Fibroblast of skin of back (primary cell): ENCODE measurements around the gene DCBLD2.
"Not testable (repeated sequence)": the region's sequence is repeated elsewhere in the genome, so short reads cannot be mapped to it uniquely, and the experiment has no call there.

Experiments
- DNase-seq: peaks from one replicate; pipeline ENCODE4 v3.0.0-alpha.2; 2013

DCBLD2 gene

DNA sequence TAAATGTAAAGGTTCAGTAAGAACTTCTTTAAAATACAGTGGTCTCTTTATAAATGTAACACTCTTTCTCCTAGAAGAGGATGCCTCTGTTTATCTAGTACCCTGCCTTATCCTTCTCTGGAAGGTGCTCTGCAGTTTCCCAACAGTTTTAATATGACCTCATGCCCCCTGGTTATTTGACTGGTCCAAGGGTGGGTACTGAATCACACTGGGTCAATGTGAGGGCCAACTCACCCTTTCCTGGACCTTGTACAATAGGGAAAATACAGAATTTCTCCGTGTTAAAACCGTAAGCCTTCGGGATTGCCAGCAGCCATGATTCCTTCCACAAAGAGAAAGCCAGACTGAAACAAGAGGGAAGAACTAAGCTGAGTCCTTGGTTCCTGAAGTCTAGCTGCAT is 9.2 kb downstream of the DCBLD2 start:
- DNase-seq = no peak

DNA sequence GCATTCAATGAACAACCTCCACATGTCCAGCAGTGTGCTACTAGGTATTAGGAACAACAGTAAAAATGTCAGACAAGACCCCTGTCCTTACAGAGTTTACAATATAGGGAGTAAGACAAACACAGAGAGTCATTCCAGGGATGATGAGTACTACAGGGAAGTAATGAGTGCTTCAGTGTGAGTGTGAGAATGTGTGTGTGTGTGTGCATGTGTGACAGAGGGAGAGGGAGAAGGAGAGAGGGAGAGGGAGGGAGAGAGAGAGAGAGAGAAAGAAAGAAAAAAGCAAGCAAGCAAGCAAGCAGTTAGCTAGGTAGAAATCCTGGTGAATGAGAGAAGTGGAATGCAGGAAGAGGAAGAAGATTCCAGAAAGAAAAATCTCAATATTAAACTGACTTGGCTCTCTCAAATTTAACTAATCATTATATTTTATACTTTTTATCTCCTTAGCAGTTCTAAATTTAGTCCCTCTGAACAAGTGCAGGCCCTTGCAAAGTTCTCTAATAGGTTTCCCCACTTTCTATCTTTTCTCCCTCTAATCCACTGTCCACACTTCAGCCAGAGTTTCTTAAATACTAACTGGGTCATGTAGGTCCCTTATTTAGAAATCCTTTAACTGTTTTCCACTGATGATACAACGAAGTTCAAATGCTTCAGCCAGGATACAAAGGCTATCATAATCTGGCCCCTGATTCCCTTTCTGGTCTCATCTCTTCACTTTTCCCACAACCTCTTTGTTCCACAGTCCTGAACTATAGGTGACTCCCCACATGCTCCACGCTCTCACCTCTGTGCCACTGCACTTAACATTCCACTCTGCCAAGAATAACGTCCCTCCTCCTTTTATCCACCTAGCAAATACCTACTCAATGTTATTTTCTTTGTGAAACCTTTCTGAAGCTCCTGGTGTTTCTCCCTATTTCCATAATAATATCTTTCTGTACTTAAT is 10.3 kb downstream of the DCBLD2 start:
- peak; percentile 55 for DNase-seq

DNA sequence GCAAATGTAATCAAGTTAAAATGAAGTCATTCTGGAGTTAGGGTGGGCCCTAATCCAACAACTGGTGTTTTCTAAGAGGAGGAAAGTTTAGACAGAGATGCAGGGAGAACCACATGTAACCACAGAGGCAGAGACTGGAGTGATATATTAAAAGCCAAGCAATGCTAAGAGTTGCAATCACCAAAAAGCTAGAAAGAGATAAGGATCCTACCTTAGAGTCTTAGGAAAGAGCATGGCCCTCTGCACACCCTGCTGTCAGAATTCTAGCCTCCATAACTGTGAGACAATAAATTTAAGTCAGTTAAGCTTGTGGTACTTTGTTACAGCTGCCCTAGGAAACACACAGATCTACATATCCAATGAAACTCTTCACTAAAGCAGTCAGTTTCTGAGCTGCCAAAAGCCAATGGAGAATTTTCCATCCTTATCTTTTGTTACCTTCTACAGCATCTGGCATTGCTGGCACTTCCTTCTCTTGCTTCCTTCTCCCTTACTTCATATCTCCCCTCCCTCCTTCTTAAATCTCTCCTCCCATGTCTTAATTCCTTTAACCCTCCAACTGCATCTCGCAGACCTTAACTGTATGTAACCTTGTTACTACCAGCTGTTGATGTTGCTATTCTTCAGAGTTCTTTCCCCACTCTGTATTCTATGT is 11.2 kb downstream of the DCBLD2 start:
- DNase-seq = no peak

DNA sequence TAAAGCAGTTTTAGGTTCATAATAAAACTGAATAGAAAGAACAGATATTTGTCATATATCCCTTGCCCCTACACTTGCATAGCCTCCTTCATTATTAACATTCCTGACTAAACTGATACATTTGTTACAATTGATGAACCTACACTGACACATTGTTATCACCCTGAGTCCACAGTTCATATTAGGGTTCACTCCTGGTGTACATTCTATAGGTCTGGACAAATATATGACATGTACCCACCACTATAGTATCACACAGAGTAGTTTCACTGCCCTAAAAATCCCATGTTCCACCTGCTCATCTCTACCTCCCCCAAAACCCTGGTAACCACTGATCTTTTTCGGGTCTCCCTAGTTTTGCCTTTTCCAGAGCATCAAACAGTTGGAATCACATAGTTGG is 13.8 kb downstream of the DCBLD2 start:
- no peak for DNase-seq

DNA sequence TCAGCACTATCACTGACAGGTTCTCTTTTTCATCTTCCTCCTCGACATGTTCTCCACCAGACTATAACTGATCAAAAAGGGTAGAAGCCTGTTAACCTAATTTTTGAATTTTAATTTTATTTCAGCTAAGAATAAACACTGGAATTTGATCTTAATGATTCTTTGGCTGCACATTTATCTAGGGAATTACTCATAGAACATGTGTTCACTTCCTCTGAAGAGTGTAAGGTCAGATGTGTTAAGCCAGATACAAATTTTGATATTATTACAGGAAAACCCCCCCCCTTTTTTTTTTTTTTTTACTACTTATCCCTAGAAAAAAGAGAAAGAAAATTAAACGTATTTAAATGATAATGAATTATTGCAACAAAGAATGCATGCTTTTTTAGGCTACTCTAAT is 15.0 kb downstream of the DCBLD2 start:
- no peak for DNase-seq

DNA sequence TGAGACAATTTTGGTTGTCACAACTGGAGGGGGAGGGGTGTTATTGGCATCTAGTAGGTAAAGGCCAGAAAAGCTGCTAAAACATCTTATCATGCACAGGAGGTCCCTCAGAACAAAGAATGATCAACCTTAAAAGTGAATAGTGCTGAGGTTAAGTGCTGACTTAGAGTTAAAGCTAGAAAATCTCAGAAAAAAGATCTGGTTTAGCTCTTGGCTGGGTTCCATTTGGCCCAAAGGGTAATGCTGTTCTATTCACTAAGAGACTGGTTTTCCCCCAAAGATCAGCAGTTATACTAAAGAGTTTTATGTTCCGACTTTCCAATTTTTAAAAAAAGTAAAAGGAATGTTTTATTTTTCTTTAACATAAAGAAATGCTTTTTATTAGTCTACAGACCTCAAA is 15.6 kb downstream of the DCBLD2 start:
- no peak for DNase-seq

DNA sequence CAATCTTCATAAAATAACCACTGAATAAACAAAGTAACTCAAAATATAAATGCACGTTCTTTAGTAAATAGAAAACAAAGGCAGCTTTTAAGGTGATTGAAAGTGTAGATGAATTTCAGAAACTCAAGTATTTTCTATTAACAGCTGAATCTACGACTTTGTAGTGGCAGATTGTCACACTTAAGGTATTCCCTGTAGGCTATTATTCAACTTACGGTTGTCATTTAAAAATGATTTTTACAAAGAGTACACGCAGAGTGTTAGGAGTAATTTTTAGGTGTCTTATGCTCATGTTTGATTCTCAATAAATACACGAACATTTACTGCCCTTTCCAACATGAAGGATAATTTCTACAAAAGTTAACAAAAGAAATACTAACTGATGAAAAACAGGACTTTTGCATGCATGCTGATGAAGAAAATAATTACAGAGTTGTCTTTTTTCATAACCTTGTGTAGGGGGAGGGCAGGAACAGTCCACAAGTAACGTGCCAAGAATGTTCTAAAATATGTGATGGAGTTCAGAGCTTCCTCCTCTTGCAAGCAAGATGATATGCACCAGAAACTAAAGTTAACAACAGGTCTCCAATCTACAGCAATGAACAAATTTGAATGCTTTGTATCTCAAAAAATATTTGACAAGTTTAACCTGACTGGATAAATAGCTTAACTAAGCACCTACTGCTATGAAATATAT is 16.7 kb downstream of the DCBLD2 start:
- DNase-seq = peak; percentile 67

DNA sequence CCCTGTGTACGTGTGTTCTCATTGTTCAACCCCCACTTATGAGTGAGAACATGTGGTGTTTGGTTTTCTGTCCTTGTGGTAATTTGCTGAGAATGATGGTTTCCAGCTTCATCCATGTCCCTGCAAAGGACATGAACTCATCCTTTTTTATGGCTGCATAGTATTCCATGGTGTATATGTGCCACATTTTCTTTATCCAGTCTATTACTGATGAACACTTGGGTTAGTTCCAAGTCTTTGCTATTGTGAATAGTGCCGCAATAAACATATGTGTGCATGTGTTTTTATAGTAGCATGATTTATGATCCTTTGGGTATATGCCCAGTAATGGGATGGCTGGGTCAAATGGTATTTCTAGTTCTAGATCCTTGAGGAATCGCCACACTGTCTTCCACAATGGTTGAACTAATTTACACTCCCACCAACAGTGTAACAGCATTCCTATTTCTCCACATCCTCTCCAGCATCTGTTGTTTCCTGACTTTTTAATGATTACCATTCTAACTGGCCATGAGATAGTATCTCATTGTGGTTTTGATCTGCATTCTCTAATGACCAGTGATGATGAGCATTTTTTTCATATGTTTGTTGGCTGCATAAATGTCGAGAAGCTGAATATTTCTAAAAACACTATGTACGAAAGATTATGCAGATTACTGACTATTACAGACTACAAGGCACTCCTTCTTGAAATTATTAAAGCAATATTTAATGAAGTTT is 18.7 kb downstream of the DCBLD2 start:
- DNase-seq = not testable (repeated sequence)

DNA sequence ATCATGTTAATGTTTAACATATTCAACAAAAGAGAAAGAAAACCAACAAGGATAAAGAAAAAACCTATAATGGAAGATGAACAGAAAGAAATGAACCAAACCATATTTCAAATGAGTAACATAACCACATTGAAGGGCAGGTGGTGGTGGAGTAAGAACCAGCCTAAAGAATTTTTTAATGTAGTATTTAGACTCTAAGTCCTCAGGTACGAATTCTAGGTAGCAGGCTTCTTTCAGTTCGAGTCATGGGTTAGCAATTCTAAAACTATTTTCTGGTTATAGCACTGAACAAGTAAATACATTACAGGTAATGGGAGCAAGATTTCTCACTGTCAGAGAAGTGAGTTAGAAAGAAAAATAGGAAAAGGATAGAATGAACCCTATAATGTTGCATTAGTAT is 24.4 kb downstream of the DCBLD2 start:
- no peak for DNase-seq

DNA sequence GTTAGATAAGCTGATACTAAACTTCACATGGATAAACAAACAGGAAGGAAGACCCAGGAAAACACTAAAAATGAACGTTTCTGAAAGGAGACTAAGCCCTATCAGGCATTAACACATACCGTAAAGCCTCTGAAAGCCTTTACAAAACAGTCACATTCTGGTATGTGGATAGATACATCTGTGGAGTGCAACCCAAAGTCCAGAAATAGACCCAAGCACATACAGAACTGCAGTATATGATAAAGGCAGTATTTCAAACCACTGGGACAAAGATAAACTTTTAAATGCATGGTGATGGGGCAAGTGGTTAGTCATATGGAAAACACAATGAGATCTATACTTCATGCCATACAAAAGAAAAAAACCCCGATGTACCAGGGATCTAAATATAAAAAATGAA is 26.0 kb downstream of the DCBLD2 start:
- DNase-seq = peak; percentile 27

DNA sequence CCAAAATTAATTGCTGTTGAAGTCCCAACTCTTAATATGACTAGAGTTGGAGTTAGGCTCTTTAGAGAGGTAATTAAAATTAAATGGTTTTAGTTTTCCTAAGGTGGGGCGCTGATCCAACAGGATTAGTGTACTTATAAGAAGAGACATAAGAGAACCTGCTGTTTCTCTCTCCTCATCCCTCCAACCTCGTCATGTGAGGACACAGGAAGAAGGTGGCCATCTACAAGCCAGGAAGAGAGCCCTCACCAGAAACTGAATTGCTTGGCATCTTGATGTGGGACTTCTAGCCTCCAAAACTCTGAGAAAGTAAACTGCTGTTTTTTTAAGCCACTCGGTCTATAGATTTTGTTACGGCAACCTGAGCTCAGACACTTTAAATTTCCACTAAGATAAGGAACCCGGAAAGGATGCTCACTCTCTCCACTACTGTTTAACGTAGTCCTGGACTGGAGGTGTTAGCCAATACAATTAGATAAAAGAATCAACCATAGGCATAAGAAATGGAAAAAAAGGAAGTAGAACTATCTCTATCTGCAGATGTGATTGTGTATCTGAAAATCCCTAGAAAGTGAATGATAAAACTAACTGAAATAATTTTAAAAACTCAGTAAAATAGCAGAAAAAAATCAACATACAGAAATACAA is 26.8 kb downstream of the DCBLD2 start:
- no peak for DNase-seq

DNA sequence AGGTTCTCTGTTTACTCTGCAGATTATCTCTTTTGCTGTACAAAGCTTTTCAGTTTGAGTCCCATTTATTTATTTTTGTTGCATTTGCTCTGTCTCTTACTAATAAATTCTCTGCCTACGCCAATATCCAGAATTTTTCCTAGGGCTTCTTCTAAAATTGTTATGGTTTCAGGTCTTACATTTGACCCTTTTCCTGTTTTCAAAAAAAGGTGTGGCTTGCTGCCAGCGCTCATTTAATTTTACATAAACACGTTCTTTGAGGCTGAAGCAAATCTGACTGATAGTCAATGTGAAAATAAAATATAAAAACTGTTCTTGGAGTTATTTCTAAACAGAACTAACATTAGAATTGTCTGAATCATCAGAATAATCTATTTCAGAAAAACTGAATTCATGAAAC is 32.1 kb downstream of the DCBLD2 start:
- DNase-seq = no peak

DNA sequence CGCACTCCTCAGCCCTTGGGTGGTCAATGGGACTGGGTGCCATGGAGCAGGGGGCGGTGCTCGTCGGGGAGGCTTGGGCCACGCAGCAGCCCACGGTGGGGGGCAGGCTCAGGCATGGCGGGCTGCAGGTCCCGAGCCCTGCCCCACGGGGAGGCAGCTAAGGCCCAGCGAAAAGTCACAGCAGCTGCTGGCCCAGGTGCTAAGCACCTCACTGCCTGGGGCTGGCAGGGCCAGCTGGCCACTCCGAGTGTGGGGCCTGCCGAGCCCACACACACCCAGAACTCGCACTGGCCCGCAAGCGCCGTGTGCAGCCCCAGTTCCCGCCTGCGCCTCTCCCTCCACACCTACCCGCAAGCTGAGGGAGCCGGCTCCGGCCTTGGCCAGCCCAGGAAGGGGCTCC is 43.5 kb downstream of the DCBLD2 start:
- not testable (repeated sequence) for DNase-seq

DNA sequence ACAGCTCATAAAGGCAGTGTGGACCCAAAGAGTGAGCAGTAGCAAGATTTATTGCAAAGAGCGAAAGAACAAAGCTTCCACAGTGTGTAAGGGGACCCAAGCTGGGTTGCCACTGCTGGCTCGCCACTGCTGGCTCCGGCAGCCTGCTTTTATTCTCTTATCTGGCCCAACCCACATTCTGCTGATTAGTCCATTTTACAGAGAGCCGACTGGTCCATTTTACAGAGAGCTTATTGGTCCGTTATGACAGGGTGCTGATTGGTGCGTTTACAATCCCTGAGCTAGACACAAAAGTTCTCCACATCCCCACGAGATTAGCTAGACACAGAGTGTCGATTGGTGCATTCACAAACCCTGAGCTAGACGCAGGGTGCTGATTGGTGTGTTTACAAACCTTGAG is 44.2 kb downstream of the DCBLD2 start:
- not testable (repeated sequence) for DNase-seq

DNA sequence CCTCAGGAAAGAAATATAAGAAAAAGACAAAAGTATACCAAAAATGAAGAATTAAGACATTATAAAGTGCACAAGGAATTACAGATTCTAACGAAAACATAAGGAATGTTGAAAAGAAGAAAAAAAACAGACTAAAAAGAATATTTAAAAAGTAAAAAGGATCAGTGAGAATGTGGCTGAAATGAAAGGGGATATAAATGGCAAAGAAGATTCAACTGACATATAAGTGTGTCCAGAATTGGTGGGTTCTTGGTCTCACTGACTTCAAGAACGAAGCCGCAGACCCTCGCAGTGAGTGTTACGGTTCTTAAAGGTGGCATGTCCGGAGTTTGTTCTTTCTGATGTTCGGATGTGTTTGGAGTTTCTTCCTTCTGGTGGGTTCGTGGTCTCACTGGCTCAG is 44.8 kb downstream of the DCBLD2 start:
- DNase-seq = no peak

DNA sequence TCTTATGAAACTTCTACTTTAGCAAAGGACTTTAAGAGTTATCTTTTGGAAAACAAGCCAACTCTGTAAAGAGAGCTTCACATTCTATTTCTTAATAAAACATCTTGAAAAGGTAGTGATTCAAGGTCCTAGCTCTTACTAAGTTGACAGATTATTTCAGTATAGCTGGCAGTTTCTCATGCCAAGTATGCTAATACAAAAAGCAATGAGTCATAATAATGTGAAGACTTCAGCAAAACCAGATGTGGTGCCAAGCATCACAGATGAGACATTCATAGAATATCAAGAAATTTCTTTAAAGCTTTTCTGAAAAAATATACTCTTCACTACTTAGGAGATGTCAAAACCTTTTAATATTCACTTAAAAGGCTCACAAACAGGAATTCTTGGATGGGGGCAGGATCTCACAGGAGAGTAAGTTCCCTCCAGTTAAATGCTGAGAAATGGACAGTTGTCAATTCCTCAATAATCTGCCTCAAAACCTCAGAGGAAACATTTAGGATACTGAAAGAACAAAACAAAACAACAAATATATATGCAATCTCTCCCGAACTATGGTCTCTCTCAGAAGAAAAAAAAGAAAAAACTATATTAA is 45.6 kb downstream of the DCBLD2 start:
- DNase-seq = peak; percentile 95

DNA sequence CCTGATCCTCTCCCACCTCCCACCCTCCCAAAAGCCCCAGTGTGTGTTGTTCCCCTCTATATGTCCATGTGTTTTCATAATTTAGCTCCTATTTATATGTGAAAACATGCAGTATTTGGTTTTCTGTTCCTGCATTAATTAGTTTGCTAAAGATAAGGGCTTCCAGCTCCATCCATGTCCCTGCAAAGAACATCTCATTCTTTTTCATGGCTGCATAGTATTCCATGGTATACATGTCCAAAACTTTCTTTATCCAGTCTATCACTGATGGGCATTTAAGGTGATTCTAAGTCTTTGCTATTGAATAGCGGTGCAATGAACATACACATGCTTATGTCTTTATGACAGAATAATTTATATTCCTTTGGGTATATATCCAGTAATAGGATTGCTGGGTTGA is 53.4 kb downstream of the DCBLD2 start:
- DNase-seq = no peak

DNA sequence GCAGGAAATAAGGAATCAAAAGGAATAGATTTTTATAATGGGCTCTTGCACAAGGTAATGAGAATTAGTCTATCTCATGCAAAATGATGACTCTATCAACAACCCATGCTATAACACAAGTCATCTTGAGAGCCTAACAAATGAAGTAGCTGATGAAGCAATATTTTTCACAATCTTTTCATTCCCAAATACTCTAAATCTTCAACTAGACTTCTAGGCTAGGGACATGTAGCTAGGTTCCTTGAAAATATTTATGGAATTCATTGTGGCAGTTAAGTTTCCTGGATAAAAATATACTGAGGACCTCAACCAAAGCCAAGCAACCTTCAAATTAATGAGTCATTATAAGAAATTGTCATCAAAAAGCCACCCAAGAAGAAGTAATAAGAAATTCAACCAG is 55.4 kb downstream of the DCBLD2 start:
- peak; percentile 84 for DNase-seq

DNA sequence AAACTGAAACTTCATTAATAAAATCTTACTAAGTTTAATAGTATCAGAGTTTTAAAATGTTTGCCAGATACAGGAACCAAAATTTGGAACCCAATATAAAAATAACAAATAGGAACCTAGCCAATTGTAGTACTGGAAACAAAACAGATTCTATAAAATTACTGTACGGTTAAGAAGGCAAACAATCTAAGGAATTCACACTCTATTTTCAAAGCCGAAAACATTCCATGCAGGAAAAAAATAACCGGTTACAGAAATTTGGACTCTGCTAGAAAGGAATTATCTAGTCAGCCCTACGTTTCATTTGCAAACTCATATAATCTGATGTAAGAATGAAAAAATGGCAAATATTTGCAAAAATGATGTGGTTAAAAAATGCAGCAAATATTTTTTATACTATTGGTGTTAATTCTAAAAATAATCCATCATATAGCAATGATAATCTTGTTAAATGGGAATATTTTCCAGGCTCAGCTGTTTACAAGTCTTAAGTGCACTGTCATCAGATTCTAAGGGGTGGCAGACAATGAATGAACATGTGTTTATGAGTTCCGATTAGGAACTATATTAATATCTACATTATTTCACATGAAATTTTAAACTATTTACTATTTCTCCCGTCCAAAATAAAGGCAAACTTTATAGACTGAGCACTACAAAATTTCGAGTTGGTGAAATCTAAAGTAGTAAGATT is 58.1 kb downstream of the DCBLD2 start:
- peak; percentile 82 for DNase-seq

DNA sequence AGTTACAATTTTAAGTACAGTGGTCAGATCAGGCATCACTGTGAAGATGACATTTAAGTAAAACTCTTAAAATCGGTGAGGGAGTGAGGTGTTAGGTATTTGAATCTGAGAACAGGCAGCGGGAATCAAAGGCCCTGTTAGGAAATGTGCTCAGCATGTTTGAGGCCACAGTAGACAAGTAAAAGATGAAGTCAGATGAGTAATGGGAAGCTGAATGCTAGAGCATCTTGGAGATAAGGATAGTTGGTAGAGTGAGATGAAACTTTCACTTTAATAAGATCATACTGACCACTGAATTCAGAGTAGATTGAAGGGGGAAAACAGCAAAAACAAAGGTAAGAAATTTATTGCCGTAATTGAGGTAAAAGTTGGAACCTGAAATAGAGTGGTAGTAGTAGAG is 61.6 kb downstream of the DCBLD2 start:
- DNase-seq = peak; percentile 41

DNA sequence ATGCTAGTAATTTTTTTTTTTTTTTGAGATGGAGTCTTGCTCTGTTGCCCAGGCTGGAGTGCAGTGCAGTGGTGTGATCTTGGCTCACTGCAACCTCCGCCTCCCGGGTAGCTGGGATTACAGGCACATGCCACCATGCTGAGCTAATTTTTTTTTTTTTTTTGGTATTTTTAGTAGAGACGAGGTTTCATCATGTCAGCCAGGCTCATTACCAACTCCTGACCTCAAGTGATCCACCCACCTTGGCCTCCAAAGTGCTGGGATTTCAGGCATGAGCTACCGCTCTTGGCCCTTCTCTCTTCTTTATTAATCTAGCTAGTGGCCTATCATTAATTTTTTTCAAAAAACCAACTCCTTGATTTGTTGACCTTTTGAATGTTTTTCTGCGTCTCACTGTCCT is 70.4 kb downstream of the DCBLD2 start:
- DNase-seq = not testable (repeated sequence)
